GM10847 (cell line): Measurements from ENCODE around the gene ZSWIM3.

Source experiments
- POLR2A ChIP-seq: IDR thresholded peaks from 2 replicates; pipeline ENCODE4 v1.6.1; 2011; ENCODE audit not compliant: insufficient read length; ENCODE audit errors: extremely low read depth

ZSWIM3 gene

DNA sequence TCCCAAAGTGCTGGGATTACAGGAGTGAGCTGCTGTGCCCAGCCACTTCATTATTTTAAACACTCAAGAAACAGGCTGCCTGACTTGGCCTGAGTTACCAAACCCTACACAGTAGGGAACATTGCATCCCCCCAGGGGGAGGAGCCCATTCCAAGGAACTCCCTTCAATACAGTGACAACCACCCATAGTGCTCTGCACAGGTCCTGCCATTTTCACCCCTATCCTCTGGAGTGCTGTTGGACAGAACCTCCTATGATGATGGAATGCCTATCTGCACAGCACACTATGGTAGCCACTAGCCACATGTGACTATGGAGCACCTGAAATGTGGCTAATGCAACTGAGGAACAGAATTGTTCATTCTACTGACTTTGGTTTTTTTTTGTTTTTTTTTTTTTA, 12.0 kb upstream of the ZSWIM3 start:
- no peak for TF ChIP-seq POLR2A

DNA sequence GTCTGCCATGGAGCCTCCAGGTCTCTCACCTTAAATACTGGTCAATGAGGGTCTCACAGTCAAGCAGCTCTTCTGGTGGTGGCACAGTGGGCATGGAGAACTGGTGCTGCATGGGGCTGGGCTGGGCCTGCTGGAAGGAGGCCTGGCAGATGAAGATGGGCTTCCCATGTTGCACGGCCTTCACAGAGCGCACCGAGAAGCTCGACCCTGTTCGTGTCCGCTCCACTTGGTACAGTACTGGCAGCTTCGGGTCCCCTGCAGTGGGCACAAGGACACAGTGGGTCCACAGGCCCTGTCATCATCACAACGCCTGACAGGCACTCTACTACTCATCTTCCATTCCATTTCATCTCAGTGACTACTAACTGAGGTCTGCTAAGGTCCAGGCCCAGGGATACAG, 9.0 kb upstream of the ZSWIM3 start:
- no peak for TF ChIP-seq POLR2A

DNA sequence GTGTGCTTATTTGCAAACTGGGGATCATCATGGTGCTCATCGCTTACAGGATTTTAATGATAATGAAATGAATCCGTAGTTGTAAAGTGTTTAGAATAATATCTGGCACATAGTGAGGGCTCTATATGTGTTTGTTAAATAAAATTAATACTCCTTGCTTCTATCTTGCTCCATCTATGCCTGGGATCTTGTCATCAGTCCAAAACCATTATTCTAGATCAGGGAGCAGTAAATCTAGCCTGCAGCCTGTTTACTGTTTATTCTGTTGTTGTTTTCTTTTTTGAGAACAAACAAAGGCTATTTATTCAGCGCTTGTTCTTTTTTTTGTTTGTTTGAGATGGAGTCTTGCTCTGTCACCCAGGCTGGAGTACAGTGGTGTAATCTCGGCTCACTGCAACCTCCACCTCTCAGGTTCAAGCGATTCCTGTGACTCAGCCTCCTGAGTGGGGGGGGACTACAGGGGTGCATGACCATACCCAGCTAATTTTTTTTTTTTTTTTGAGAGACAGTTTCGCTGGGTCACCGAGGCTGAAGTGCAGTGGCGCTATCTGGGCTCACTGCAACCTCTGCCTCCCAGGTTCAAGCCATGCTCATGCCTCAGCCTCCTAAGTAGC, 8.3 kb upstream of the ZSWIM3 start:
- no peak for TF ChIP-seq POLR2A

DNA sequence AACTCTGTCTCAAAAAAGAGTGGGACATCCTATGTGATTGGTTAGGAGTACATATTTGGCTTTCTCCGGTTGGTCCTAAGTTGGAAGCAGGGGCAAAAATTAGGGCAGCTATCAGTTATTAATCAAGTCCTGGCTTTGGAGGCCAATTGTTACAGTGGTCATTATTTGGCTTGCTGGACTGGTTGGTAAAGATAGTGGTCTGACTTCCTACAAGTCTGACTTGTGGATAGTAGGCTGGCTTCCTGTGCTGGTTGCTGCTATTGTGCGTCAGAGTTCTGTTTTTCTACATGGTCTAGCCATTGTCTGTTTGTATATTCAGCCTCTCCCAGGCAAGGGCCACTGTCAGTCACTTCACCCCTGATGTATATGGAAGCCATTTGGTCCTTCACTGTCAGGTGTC, 7.2 kb upstream of the ZSWIM3 start:
- no peak for TF ChIP-seq POLR2A

DNA sequence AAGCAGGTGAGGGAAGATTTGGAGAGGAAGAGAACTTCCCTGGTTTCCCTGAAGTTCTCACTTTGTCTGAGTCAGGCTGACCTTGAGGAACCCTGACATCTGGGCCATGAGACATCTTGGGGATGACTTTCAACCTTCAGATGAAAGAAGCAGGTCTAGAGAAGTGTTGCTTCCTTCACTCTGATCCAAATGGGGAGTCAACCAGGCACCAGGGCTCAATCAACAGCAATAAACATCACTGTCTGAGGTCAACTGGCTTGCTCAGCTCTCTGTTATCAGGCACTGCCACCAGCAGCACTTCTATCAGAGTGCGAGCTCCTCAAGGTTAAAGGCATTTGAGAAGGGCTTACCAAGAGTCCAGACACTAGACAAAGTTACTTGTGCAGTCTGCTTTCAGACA, 6.5 kb upstream of the ZSWIM3 start:
- TF ChIP-seq POLR2A, result no peak

DNA sequence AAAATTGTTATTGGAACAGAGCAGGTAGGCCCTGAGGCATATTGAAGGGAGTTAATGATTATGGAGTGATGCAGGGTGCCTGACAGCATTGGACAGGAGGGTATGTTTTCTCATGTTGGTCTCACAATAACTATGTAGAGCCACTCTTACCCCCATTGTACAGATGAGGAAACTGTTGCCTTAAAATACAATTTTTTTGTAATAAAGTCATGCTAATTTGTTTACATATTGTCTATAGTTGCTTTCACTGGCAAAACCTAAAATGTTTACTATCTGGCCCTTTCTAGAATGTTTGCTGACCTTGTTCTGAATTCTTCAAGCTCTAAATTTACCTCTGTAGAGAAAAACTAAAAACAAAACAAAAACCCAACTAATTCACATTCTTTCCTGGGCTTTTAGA, 5.9 kb upstream of the ZSWIM3 start:
- TF ChIP-seq POLR2A, result no peak

DNA sequence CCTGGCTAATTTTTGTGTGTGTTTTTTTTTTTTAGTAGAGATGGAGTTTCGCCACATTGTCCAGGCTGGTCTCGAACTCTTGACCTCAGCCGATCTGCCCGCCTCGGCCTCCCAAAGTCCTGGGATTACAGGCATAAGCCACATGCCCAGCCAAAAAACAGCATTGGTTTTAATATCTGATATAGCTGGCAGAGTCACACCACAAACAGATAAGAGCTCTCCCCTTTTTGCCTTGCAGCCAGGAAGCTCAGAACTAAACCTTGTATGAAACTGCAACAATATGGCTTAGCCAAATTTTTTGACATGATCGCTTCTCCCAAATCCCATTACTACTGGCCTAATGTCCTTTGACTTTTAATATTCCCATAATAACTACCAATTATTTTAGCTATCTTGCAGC, 5.1 kb upstream of the ZSWIM3 start:
- no peak for TF ChIP-seq POLR2A

DNA sequence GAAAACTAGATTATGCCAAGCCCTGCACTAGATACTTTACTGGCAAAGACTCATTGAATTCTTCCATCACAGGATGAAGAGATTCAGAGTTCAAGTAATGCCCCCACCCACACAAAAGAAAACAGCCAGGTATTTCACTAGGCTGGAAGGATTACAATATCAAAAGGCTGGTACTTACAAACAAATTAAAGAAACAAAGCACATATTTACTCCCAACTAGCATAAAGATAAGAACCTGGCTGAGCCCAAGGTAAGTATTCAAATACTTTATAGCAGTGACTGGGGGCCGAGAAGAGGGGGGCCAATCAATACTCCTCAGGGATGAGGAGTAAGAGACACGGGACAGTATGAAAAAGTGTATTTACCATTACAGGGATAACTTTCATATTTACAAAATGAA, 3.9 kb upstream of the ZSWIM3 start:
- no peak for TF ChIP-seq POLR2A

DNA sequence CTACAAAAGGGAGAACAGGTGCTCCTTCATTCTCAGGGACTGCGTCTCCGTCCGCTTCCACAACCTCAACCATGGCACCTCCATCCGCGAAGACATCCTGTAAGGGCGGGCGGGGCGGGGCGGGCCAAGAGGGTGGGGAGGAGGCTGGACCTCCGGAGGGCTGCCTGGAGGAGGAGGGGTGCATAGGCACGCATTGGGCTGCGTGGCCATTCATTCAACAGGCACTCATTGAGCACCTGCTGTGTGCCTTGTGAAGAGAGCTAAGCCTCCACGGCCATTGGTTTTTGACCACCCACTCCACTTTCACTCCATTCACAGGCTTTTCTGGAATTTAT, 435 bp downstream of the ZSWIM3 start:
- no peak for TF ChIP-seq POLR2A

DNA sequence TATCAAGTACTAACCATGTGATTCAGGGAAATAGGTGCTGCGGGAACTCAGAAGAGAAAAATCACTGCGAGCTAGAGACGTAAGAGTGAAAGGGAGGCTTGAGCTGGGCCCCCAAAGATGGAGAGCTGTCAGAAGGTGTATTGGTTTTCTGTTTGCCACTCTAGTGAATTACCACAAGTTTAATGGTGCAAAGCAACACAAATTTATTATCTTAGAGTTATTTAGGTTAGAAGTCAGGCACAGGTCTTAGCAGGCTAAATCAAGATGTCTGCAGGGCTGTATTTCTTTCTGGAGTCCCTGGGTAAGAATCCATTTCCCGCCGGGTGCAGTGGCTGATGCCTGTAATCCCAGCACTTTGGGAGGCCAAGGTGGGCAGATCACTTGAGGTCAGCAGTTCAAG, 2.5 kb downstream of the ZSWIM3 start:
- TF ChIP-seq POLR2A, result no peak

DNA sequence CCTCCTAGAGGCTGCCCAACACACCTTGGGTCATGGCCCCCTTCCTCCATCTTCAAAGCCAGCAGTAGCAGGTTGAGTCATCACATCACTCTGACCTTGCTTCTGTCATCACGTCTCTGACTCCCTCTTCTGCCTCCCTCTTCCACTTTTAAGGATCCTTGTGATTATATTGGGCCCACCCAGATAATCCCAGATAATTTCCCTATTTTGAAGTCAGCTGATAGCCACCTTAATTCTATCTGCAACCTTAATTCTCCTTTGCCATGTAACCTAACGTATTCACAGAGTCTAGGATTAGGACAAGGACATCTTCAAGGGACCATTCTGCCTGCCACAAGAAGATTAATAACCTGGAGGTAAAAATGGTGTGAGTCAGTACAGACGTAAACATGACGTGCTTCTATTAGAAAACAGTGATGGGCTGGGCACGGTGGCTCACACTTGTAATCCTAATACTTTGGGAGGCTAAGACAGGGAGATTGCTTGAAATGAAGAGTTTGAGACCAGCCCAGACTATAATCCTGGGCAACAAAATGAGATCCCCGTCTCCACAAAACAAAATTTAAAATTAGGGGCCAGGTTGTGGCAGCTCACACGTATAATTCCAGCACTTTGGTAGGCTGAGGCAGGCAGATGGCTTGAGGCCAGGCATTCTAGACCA, 3.3 kb downstream of the ZSWIM3 start:
- TF ChIP-seq POLR2A, result no peak

DNA sequence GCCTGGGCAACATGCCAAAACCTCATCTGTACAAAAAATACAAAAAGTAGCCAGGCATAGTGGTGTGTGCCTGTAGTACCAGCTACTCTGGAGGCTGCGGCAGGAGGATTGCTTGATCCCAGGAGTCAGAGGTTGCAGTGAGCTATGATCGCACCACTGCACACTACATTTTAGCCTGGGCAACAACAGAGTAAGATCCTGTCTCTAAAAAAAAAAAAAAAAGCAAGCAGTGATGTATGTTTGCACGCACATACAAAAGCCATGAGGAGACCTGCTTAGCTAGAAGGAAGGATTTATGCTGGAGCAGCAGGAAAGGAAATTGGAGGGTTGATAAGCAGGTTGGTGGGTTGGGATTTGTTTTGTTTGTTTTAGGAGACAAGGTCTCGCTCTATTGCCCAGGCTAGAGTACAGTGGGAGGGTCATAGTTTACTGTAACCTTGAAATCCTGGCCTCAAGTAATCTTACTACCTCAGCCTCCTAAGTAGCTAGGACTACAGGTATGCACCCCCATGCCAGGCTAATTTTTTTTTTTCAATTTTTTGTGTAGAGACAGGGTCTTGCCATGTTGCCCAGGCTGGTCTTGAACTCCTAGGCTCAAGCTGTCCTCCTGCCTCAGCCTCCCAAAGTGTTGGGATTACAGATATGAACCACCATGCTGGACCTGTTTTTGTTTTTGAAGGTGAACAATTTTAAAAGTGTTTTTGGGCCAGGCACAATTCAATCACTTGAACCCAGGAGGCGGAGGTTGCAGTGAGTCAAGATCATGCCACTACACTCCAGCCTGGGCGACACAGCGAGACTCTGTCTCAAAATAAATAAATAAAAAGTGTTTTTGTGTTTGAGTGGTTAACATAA, 4.0 kb downstream of the ZSWIM3 start:
- no peak for TF ChIP-seq POLR2A

DNA sequence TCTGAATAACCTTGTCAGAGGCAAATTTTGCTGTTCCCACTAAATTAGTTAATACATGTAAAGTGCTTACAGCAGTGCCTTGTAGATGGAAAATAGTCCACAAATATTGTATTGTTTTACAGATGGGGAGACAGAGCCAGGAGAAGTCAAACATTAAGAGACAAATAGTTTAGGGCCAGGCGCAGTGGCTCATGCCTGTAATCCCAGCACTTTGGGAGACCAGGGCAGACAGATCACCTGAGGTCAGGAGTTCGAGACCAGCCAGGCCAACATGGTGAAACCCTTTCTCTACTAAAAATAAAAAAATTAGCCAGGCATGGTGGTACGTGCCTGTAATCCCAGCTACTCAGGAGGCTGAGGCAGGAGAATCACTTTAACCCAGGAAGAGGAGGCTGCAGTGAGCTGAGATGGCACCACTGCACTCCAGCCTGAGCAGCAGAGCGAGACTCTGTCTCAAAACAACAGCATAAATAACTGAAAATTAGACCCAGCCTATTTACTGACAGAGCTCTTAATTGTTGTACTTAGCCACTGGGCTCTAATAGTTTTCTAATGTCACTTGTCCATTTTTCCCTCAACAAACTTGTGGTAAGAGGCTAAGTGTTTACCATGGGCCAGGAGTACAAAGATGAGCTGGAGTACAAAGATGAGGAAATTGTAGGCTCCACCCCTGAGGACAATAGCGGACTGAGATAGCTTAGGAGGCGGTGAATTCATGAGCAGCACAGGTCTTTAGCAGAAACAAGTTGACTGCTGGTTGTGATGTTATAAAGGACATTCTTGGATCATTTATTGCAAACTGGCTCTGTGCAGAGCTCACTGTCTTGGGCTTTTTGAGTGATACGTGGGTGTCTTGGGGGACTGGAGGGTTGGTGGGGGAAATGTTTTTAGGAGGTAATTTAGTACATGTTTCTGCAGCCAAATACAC, 6.4 kb downstream of the ZSWIM3 start:
- no peak for TF ChIP-seq POLR2A

DNA sequence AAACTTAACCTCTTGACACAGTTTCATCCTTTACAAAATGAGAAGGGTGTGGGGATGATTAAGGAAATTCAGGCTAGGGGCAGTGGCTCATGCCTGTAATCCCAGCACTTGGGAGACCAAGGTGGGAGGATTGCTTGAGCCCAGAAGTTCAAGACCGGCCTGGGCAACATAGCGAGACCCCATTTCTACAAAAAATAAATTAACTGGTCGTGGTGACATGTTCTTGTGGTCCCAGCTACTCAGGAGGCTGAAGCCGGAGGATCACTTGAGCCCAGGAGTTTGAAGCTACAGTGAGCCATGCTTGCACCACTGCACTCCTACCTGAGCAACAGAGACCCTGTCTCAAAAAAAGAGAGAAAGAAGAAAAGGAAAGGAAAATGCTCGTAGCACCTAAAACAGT, 9.0 kb downstream of the ZSWIM3 start:
- no peak for TF ChIP-seq POLR2A

DNA sequence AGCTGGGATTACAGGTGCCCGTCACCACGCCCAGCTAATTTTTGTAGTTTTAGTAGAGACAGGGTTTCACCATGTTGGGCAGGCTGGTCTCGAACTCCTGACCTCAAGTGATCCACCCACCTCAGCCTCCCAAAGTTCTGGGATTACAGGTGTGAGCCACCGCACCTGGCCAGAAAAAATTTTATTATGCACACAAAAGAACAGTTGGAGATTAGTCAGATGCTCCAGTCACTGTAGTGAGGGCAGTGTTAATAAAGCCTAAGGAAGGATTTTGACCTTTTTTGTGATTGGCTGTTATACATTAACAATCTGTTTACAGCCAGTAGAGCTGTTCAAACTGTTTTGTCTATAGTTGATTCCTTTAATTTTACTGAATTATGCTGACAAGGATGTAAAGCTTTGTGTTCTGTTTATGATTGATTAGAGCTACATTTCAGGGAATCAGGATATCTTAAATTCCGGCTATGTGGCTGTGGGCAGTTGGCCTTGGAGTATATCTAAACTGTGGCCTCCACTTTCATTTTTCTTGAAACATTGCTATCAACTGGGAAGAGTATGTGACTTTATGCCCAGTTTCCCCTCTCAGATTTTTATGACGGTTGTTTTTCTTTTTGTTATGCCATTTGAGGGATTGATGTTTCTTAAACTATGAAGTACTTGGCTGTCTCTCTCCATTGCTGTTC, 9.9 kb downstream of the ZSWIM3 start:
- no peak for TF ChIP-seq POLR2A
